ENCODE measurements around the gene OR2J2. TPM values are rescaled to one million over a fixed set of nuclear protein-coding genes. Genes with fewer than 3 reads are reported as not detected.
"Not testable (repeated sequence)": the region's sequence is repeated elsewhere in the genome, so short reads cannot be mapped to it uniquely, and the experiment has no call there.

OR2J2 gene
- not detected in 2 replicates for total RNA-seq
- not detected for total RNA-seq (2013)
- not detected in 2 replicates for polyA plus RNA-seq
- not detected in 2 replicates for polyA minus RNA-seq

- H3K4me3 Mint-ChIP-seq; H3K36me3 ChIP-seq (replicated peaks in 1 of 2; ENCODE audit: control extremely low read depth in 1 of 2, control insufficient read depth in 1 of 2, extremely low read depth in 1 of 2, insufficient read depth in 2 of 2, low read length in 1 of 2); H3K27ac Mint-ChIP-seq; DNase-seq; intact Hi-C loops (cut with micrococcal nuclease); H3K4me2 ChIP-seq (replicated peaks; ENCODE audit: low read depth, low read length, poor library complexity, severe bottlenecking); H3K9me3 Mint-ChIP-seq (ENCODE audit: insufficient read depth); POLR2A ChIA-PET; H3K4me1 ChIP-seq (ENCODE audit: control insufficient read depth in 2 of 2, insufficient read depth in 2 of 2, low read length in 2 of 2); H4K20me1 ChIP-seq (ENCODE audit: control insufficient read depth, insufficient read depth, low read length, poor library complexity, severe bottlenecking); H3K27me3 ChIP-seq (replicated peaks in 1 of 4; ENCODE audit: control extremely low read depth in 1 of 4, control insufficient read depth in 3 of 4, insufficient read depth in 4 of 4, low read length in 3 of 4); H3K27ac ChIP-seq (ENCODE audit: low read length in 2 of 2); H3K4me1 Mint-ChIP-seq; H3K9ac ChIP-seq (ENCODE audit: low read length); ATAC-seq (ENCODE audit: low read depth); CTCF ChIA-PET; H3K9me3 ChIP-seq (ENCODE audit: control extremely low read depth in 1 of 3, control insufficient read depth in 2 of 3, insufficient read depth in 1 of 3, low read length in 2 of 3); H3K79me2 ChIP-seq (ENCODE audit: control insufficient read depth, insufficient read depth, low read length); H2AFZ ChIP-seq (ENCODE audit: insufficient read depth, low read depth, low read length, poor library complexity, severe bottlenecking); H3K4me3 ChIP-seq (ENCODE audit: control extremely low read depth in 1 of 5, extremely low read depth in 1 of 5, insufficient read depth in 1 of 5, low read depth in 2 of 5, low read length in 4 of 5): not testable (repeated sequence)
- peaks cover 14% of the 10 kb centered on the region for H3K27me3 Mint-ChIP-seq
- 86% methylated on average over 1 of the region's 2 CpGs for WGBS (ENCODE audit: insufficient coverage)
These were observed at the start of gene OR2J2 for GRCh38 chr6:29170607-29171006. Gene OR2J2, plus strand, starts transcription at chr6:29170907. Its CDS starts 2,729 bp downstream, at chr6:29173636.

- no peaks in the 10 kb centered on the region for H3K36me3 ChIP-seq (replicated peaks in 1 of 2; ENCODE audit: control extremely low read depth in 1 of 2, control insufficient read depth in 1 of 2, extremely low read depth in 1 of 2, insufficient read depth in 2 of 2, low read length in 1 of 2)
- no peaks in the 10 kb centered on the region for H3K9me3 ChIP-seq (ENCODE audit: control extremely low read depth in 1 of 3, control insufficient read depth in 2 of 3, insufficient read depth in 1 of 3, low read length in 2 of 3)
- no peak overlapping the region for H3K4me2 ChIP-seq (replicated peaks; ENCODE audit: low read depth, low read length, poor library complexity, severe bottlenecking)
- Mint-ChIP-seq H3K27me3 (peaks cover 25% of the 10 kb centered on the region), H3K4me1 (no peaks in the 10 kb centered on the region), H3K4me3 (no peak overlapping the region), H3K9me3 (ENCODE audit: insufficient read depth) (no peaks in the 10 kb centered on the region), H3K27ac (no peak overlapping the region)
- no peaks in the 10 kb centered on the region for H3K4me1 ChIP-seq (ENCODE audit: control insufficient read depth in 2 of 2, insufficient read depth in 2 of 2, low read length in 2 of 2)
- no peak overlapping the region for H2AFZ ChIP-seq (ENCODE audit: insufficient read depth, low read depth, low read length, poor library complexity, severe bottlenecking)
- intact Hi-C loops (cut with micrococcal nuclease) = no loop called here
- H3K9ac ChIP-seq (ENCODE audit: low read length) = no peak overlapping the region
- H3K27me3 ChIP-seq (replicated peaks in 1 of 4; ENCODE audit: control extremely low read depth in 1 of 4, control insufficient read depth in 3 of 4, insufficient read depth in 4 of 4, low read length in 3 of 4) = no peaks in the 10 kb centered on the region
- CTCF ChIA-PET = no interaction called here
- no peak for DNase-seq
- POLR2A ChIA-PET = no interaction called here
- WGBS (ENCODE audit: insufficient coverage) = 80% methylated on average over 15 of the region's 15 CpGs
- no peak for TF ChIP-seq EZH2 (IDR thresholded peaks at IDR 0.05; ENCODE audit: borderline replicate concordance, insufficient read depth, low read depth, low read length, poor library complexity, severe bottlenecking)
- no peak for TF ChIP-seq CTCF (IDR thresholded peaks at IDR 0.05)
- no peak overlapping the region for H3K27ac ChIP-seq (ENCODE audit: low read length in 2 of 2)
- H4K20me1 ChIP-seq (ENCODE audit: control insufficient read depth, insufficient read depth, low read length, poor library complexity, severe bottlenecking) = no peaks in the 10 kb centered on the region
- no peaks in the 10 kb centered on the region for H3K79me2 ChIP-seq (ENCODE audit: control insufficient read depth, insufficient read depth, low read length)
- ATAC-seq (ENCODE audit: low read depth) = no peak
- H3K4me3 ChIP-seq (ENCODE audit: control extremely low read depth in 1 of 5, extremely low read depth in 1 of 5, insufficient read depth in 1 of 5, low read depth in 2 of 5, low read length in 4 of 5) = no peak overlapping the region
These were observed 41.2 kb upstream of the OR2J2 start for GRCh38 chr6:29129326-29130012.
